GM10248 (cell line): ENCODE measurements around the gene ABHD13.

Experiments used
- CTCF ChIA-PET: fragments of 300-600 bp; sonication (Branson Sonifier 250); formaldehyde crosslinking; extraction: SDS; loops from one replicate; lab custom pipeline; 2021; ENCODE audit warnings: antibody characterized with exemption; lab: Yijun Ruan, JAX
- POLR2A ChIA-PET: fragments of 350-650 bp; sonication (Branson Sonifier 250); formaldehyde crosslinking; extraction: SDS; loops from one replicate; lab custom pipeline; 2020; ENCODE audit warnings: antibody characterized with exemption; lab: Yijun Ruan, JAX
- DNase-seq: peaks from one replicate; pipeline ENCODE4 v3.0.0; 2012; ENCODE audit errors: extremely low spot score
- TF ChIP-seq, protein P1 (sequence below): IDR thresholded peaks from 2 replicates; pipeline ENCODE4 v1.5.1; 2012; ENCODE audit warnings: mild to moderate bottlenecking, low read depth; ENCODE audit errors: extremely low read depth, missing control alignments, control extremely low read depth

Gene ABHD13

DNA sequence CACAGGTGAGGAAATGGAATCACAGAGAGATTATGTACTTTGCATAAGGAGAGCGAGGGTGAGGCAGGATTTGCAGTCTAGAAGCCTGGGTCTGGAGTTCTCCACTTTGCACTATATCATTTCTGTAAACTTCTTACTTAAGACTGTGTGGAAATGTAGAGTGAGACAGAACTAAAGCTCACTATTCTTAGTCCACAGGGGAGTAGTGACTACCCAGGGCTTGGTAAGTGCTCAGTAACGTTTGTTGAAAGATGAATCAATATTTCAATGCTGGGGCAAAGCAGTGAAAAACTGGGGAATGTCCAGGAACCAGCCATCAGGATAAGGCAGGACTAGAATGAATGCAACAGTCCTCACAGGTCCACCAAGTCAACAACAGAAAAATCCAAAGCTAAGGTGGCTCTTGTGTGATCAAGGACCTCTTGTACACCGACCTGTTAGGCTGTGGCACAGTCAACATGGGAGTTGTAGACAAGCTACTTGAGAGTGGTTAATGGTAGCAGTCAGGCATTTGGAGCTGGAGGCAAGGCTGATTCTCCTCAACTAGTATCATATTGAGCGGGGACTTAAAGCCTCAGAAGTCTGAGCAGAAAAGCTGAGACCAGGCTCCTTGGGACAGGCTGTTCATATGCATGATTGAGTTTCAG, 50.4 kb downstream of the ABHD13 start:
- no peak for DNase-seq
- POLR2A ChIA-PET = interaction anchor here (0.5 kb wide), 1 partner anchor 36 kb away, joined by 3 read pairs; no protein-coding TSS in a partner anchor
- TF ChIP-seq, protein P1, sequence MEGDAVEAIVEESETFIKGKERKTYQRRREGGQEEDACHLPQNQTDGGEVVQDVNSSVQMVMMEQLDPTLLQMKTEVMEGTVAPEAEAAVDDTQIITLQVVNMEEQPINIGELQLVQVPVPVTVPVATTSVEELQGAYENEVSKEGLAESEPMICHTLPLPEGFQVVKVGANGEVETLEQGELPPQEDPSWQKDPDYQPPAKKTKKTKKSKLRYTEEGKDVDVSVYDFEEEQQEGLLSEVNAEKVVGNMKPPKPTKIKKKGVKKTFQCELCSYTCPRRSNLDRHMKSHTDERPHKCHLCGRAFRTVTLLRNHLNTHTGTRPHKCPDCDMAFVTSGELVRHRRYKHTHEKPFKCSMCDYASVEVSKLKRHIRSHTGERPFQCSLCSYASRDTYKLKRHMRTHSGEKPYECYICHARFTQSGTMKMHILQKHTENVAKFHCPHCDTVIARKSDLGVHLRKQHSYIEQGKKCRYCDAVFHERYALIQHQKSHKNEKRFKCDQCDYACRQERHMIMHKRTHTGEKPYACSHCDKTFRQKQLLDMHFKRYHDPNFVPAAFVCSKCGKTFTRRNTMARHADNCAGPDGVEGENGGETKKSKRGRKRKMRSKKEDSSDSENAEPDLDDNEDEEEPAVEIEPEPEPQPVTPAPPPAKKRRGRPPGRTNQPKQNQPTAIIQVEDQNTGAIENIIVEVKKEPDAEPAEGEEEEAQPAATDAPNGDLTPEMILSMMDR = no peak
- CTCF ChIA-PET = interaction anchor here (0.6 to 1.5 kb wide), 5 partner anchors 9 to 37 kb away, joined by 3 to 5 read pairs (median 4); no protein-coding TSS in a partner anchor

- ChIA-PET CTCF (interaction anchor here (0.9 to 1.5 kb wide), 10 partner anchors 9 to 239 kb away, joined by 3 to 5 read pairs (median 4); partner anchors contain the start of gene ABHD13), POLR2A (no interaction called here)
- DNase-seq = peak; percentile 60
- TF ChIP-seq, protein P1 = peak; percentile 42
Measured at GRCh38 chr13:108269601-108270328, 51.6 kb downstream of the ABHD13 start, which contains the start of gene TNFSF13B. Gene TNFSF13B, plus strand, starts transcription at chr13:108269718. Its CDS starts 178 bp downstream, at chr13:108269896.

DNA sequence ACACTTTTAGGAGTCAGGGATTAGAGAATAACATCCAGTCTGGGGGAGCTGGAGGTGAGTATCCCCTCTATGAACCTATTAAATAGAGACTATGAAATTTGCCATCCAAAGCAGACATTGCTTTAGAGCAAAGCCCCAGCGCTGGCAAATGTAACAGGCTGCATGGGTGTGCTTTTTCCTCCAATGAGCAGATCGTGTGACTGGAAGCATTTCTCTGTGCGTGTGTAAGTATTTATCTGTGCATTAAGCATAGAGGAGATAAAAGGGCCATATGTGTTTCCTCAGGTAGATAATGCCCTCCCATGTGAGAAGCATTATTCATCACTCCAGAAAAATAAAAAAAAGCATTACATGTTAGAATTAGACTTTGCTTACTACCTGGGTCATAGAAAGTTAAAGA, 52.2 kb downstream of the ABHD13 start:
- DNase-seq = no peak
- POLR2A ChIA-PET = no interaction called here
- TF ChIP-seq, protein P1 = no peak
- CTCF ChIA-PET = interaction anchor here (0.9 to 1.5 kb wide), 7 partner anchors 9 to 238 kb away, joined by 3 to 5 read pairs (median 3); partner anchors contain the start of gene ABHD13

GRCh38 chr13:108272333-108272732, 54.1 kb downstream of the ABHD13 start:
- ChIA-PET POLR2A (no interaction called here), CTCF (interaction anchor here (0.9 kb wide), 1 partner anchor 13 kb away, joined by 4 read pairs; no protein-coding TSS in a partner anchor)
- TF ChIP-seq, protein P1 = no peak
- no peak for DNase-seq

- POLR2A ChIA-PET = no interaction called here
- CTCF ChIA-PET = interaction anchor here (1.9 kb wide), 1 partner anchor 11 kb away, joined by 5 read pairs; no protein-coding TSS in a partner anchor
- TF ChIP-seq, protein P1 = no peak
- no peak for DNase-seq
Measured at GRCh38 chr13:108273429-108274118, 55.4 kb downstream of the ABHD13 start.

DNA sequence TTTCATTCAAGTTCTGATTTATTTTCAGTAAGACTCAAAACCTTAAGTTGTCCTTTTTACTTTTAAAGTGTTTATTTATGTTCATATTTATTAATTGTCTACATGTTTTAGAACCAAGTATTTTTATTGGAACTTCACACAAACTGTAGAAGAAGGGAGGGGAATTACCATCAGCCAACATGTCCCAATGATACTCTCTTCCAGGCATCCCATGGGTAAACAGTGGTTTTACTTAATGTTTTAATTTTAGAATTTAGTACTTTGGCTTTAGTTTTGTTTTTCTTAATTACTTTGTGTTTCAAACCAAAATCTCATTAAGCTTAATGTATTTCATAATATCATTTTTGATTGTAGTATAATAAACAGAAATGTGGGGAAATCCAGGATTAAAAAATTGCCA, 56.5 kb downstream of the ABHD13 start:
- POLR2A ChIA-PET = no interaction called here
- CTCF ChIA-PET = interaction anchor here (1.4 to 1.9 kb wide), 2 partner anchors 10 to 14 kb away, joined by 3 to 5 read pairs; no protein-coding TSS in a partner anchor
- DNase-seq = no peak
- TF ChIP-seq, protein P1 = no peak
